Loucy (cell line): Measurements from ENCODE around the gene MMP15.

Experiments used
- H2AFZ ChIP-seq: fragments of 200-600 bp; sonication (generic); 2 replicates; pipeline ENCODE4 v1.6.0; 2016; ENCODE audit warnings: antibody characterized with exemption, mild to moderate bottlenecking, low read length, moderate library complexity
- H3F3A ChIP-seq: fragments of 200-600 bp; 2 replicates; pipeline ENCODE4 v1.6.0; 2016; ENCODE audit warnings: antibody characterized with exemption, low read depth, mild to moderate bottlenecking
- H3K27me3 ChIP-seq: fragments of 200-600 bp; sonication (generic); 2 replicates; pipeline ENCODE4 v1.6.1; 2014; ENCODE audit warnings: low read length, mild to moderate bottlenecking; ENCODE audit not compliant: insufficient read depth, poor library complexity, severe bottlenecking
- H3K36me3 ChIP-seq: fragments of 200-600 bp; sonication (generic); 2 replicates; pipeline ENCODE4 v1.6.1; 2016; ENCODE audit warnings: low read length; ENCODE audit not compliant: insufficient read depth
- H3K4me1 ChIP-seq: fragments of 200-600 bp; sonication (generic); 2 replicates; pipeline ENCODE4 v1.5.1; 2014; ENCODE audit warnings: low read length, mild to moderate bottlenecking; ENCODE audit not compliant: insufficient read depth, poor library complexity, severe bottlenecking
- H3K4me2 ChIP-seq: fragments of 200-600 bp; sonication (generic); 2 replicates; pipeline ENCODE4 v1.6.0; 2014; ENCODE audit warnings: antibody characterized with exemption, low read length, low read depth, mild to moderate bottlenecking; ENCODE audit not compliant: poor library complexity, severe bottlenecking
- H3K4me3 ChIP-seq: fragments of 200-600 bp; sonication (generic); 2 replicates; pipeline ENCODE4 v1.5.1; 2014; ENCODE audit warnings: low read length, mild to moderate bottlenecking, mixed read lengths; ENCODE audit not compliant: poor library complexity, severe bottlenecking
- H3K79me2 ChIP-seq: fragments of 200-600 bp; sonication (generic); 2 replicates; pipeline ENCODE4 v1.6.1; 2014; ENCODE audit warnings: low read length; ENCODE audit not compliant: insufficient read depth
- H3K9ac ChIP-seq: fragments of 200-600 bp; sonication (generic); 2 replicates; pipeline ENCODE4 v1.6.0; 2014; ENCODE audit warnings: mild to moderate bottlenecking, low read depth, low read length, moderate library complexity; ENCODE audit not compliant: poor library complexity, severe bottlenecking
- H3K9me2 ChIP-seq: fragments of 200-600 bp; sonication (generic); replicated peaks from 2 replicates; pipeline ENCODE4 v1.6.1; 2016; ENCODE audit warnings: low read depth, low read length, mixed read lengths
- H3K9me3 ChIP-seq: fragments of 200-600 bp; sonication (generic); 2 replicates; pipeline ENCODE4 v1.6.1; 2014; ENCODE audit warnings: mild to moderate bottlenecking, antibody characterized with exemption, low read length, low read depth; ENCODE audit not compliant: insufficient read depth
- H4K20me1 ChIP-seq: fragments of 200-600 bp; sonication (generic); 2 replicates; pipeline ENCODE4 v1.6.0; 2014; ENCODE audit warnings: antibody characterized with exemption, low read length, mild to moderate bottlenecking; ENCODE audit not compliant: insufficient read depth, poor library complexity, severe bottlenecking
- EZH2phosphoT487 ChIP-seq: fragments of 200-600 bp; IDR thresholded peaks from 2 replicates; pipeline ENCODE4 v1.6.1; 2018; ENCODE audit warnings: antibody characterized with exemption, mild to moderate bottlenecking, moderate library complexity, borderline replicate concordance
- TF ChIP-seq, protein P1 (sequence below): fragments of 200-600 bp; sonication (generic); conservative IDR thresholded peaks from 2 replicates; pipeline ENCODE4 v1.5.1; 2014; ENCODE audit warnings: mild to moderate bottlenecking, antibody characterized with exemption, low read length

Gene MMP15

DNA sequence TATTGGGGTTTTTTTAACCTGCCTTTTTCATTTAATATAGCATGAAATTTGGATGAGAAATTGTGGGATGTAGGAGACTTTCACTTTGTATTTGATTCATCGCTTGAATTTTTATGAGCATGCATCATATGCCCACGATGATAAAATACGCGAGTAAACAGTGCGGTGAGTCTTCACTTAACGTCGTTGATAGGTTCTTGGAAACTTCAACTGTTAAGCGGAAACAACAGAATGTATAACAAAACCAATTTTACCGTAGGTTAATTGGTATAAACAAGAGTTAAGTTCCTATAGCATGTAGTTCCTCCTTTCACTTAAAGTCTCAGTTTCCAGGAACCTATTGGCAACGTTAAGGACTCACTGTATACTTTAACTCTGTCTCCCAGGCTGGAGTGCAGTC lies 28.7 kb downstream of the MMP15 start:
- Histone ChIP-seq H3K4me2 (no peak overlapping the region), H3K9me3 (no peaks in the 10 kb centered on the region), H3F3A (no peaks in the 10 kb centered on the region), H4K20me1 (no peaks in the 10 kb centered on the region), H3K27me3 (no peaks in the 10 kb centered on the region), H3K9ac (no peak overlapping the region), H2AFZ (no peak overlapping the region), H3K79me2 (no peaks in the 10 kb centered on the region), H3K9me2 (no peaks in the 10 kb centered on the region), H3K4me3 (no peak overlapping the region), H3K36me3 (no peaks in the 10 kb centered on the region), H3K4me1 (no peaks in the 10 kb centered on the region)
- no peak for TF ChIP-seq EZH2phosphoT487
- TF ChIP-seq, protein P1, sequence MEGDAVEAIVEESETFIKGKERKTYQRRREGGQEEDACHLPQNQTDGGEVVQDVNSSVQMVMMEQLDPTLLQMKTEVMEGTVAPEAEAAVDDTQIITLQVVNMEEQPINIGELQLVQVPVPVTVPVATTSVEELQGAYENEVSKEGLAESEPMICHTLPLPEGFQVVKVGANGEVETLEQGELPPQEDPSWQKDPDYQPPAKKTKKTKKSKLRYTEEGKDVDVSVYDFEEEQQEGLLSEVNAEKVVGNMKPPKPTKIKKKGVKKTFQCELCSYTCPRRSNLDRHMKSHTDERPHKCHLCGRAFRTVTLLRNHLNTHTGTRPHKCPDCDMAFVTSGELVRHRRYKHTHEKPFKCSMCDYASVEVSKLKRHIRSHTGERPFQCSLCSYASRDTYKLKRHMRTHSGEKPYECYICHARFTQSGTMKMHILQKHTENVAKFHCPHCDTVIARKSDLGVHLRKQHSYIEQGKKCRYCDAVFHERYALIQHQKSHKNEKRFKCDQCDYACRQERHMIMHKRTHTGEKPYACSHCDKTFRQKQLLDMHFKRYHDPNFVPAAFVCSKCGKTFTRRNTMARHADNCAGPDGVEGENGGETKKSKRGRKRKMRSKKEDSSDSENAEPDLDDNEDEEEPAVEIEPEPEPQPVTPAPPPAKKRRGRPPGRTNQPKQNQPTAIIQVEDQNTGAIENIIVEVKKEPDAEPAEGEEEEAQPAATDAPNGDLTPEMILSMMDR, result no peak

DNA sequence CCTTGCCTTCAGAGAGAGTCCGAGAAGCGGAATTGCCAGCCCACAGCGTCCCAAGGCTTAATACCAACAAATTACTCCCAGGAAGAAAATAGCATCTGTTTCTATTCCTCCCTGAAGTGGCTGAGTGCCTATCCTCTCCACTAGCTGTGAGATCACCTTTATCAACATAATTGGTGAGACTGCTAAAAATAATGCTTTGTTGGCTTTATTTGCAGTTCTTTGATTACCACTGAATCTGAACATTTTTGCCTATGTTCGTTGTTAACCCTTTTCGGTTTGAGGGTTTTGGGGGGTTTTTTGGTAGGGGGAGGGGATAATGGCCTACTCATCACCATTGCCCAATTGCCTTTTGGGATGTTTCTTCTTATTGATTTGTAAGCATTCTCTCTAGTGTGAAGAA lies 31.0 kb downstream of the MMP15 start:
- Histone ChIP-seq H3F3A (no peaks in the 10 kb centered on the region), H2AFZ (no peak overlapping the region), H4K20me1 (no peaks in the 10 kb centered on the region), H3K4me1 (no peaks in the 10 kb centered on the region), H3K27me3 (no peaks in the 10 kb centered on the region), H3K36me3 (no peaks in the 10 kb centered on the region), H3K79me2 (no peaks in the 10 kb centered on the region), H3K4me2 (no peak overlapping the region), H3K9me3 (no peaks in the 10 kb centered on the region), H3K4me3 (no peak overlapping the region), H3K9me2 (no peaks in the 10 kb centered on the region), H3K9ac (no peak overlapping the region)
- TF ChIP-seq, protein P1, result no peak
- no peak for TF ChIP-seq EZH2phosphoT487

DNA sequence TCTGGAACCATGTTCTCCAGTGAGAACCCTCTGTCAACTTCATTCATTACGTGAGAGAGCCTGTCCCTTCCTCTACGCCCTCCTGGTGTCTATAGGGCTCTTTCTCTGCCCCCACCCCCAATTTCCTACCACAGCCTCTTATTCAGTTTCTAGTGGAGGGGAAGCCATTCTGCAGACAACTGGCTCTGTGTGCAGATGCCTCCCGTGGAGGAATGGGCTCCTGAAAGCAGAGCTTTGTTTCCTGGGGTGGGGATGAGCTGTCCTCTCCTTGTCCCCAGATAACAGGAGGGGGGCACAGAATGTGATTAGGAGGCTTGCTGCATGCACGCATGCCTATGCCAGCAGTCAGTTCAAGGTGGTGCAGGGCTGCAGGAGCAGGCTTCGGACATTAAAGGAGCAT lies 31.6 kb downstream of the MMP15 start:
- Histone ChIP-seq H3K9me3 (no peaks in the 10 kb centered on the region), H3K9ac (no peak overlapping the region), H3K27me3 (no peaks in the 10 kb centered on the region), H3F3A (no peaks in the 10 kb centered on the region), H2AFZ (no peak overlapping the region), H3K4me3 (no peak overlapping the region), H4K20me1 (no peaks in the 10 kb centered on the region), H3K4me1 (no peaks in the 10 kb centered on the region), H3K36me3 (no peaks in the 10 kb centered on the region), H3K4me2 (no peak overlapping the region), H3K79me2 (no peaks in the 10 kb centered on the region), H3K9me2 (no peaks in the 10 kb centered on the region)
- TF ChIP-seq EZH2phosphoT487, result no peak
- TF ChIP-seq, protein P1, result no peak
